Measurements from ENCODE around the gene GHR.
A peak's percentile ranks its signal among the peaks of the same experiment; 100 is the strongest.
"Not testable (repeated sequence)": the region's sequence is repeated elsewhere in the genome, so short reads cannot be mapped to it uniquely, and the experiment has no call there.

The GHR gene

DNA sequence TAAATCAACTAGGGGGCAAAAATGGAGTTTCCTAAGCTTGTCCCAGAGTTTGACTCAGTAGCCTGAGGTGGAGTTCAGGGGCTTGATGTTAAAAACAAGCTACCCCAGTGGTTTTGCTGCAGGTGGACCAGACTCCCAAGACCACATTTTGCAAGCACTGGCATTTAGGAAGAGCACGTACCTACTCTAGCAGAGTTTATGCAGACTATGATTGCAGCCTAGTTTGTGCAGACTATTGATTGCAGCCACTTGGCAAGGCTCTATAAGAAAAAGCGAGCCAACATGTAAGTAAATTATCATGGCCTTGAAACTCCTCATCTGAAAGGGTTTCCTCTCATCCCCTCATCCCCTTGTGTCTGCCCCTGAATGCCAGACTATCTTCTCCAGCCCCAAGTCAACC lies 231.4 kb downstream of the GHR start:
- DNase-seq: no peak

DNA sequence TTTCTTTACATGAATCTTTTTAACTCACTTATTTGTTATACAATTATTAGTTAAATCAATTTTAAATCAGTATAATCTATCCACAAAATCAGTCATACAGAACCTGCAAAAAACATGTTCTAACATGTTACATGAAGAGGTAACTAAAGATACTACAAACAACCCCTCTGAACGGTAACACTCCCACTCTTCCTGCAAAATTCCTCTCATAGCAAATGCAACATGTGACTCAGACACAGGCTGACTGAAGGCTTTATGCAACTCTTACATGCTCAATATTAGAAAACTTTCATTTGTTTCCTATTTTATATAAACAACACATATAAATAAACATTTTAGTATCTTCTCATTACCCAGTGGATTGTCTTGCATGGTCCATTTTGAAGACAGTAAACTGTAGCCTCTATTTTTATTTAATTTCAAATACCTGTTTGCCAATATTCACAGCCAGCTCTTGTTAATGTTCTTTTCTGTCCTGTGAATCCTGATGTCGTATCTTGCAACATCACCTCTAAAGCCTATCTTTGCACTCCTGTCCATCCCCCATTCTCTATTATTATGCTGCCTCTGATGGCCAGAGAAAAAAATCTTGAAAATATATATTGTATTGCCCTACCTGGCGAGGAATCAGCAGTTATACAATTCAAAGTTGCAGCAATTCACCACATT lies 232.9 kb downstream of the GHR start:
- DNase-seq: peak; percentile 12

DNA sequence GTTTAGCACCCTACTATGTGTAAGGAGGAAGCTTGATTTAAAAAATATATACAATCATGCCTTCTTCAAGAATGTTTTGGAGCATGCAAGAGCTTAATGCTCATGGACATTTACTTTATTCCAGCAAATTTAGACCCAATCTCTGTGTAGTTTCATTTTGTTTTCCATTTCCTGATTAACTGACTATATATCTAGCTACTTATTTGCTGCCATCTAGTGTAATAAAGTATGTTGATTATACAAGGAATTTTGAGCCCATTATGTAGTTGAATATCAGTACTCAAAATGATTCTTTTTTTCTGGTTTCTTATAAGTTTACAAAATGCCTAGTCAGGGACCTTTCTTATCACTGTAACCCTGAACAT lies 233.4 kb downstream of the GHR start:
- DNase-seq: no peak

DNA sequence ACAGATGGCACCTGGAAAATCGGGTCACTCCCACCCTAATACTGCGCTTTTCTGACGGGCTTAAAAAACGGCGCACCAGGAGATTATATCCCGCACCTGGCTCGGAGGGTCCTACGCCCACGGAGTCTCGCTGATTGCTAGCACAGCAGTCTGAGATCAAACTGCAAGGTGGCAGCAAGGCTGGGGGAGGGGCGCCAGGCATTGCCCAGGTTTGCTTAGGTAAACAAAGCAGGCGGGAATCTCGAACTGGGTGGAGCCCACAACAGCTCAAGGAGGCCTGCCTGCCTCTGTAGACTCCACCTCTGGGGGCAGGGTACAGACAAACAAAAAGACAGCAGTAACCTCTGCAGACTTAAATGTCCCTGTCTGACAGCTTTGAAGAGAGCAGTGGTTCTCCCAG lies 236.6 kb downstream of the GHR start:
- DNase-seq: not testable (repeated sequence)

DNA sequence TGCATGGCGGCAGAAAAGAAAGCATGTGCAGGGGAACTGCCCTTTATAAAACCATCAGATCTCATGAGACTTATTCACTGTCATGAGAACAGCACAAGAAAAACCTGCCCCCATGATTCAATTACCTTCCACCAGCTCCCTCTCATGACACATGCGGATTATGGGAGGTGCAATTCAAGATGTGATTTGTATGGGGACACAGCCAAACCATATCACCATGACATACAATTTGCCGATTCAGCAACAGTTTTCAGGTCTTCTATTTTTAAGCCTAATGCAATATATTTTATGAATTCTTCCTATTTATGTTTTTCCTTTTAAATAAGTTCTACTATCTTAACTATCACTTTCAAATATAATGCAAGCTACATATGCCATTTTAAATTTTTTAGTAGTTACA lies 242.6 kb downstream of the GHR start:
- DNase-seq: no peak

DNA sequence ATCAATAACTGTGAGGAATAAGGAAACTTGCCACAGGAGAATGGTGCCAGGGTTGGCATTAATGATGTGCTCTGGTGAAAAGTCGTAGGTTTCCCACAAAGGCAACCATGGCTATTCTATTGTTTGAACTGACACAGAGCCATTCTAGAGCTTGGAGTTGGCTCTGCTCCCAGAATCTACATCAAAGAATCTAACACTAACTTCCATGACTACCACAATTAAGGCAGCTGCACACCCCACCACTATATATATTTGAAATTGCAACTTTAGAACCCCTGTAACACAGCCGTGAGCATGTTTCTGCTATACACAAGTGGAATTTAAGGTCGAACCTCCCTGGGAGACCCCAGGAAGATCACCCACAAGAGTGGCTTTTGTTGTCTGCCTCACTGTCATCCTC lies 243.6 kb downstream of the GHR start:
- DNase-seq: no peak

DNA sequence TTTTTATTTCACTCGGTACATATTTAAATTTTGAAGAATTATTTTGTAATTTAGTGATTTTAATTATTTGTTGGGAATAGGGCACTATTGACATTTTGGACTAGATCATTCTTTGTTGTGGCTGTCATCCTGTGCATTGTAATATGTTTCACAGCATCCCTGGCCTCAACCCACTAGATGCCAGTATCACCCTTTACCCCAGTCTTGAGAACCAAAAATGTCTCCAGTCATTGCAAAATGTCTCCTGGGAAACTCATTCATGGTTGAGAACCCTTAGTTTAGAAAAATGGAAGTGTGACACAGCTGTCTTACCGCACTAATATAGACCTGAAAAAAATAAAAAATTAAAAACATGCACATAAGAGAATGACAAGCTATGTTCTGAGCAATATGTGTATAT lies 245.0 kb downstream of the GHR start:
- no peak for DNase-seq

DNA sequence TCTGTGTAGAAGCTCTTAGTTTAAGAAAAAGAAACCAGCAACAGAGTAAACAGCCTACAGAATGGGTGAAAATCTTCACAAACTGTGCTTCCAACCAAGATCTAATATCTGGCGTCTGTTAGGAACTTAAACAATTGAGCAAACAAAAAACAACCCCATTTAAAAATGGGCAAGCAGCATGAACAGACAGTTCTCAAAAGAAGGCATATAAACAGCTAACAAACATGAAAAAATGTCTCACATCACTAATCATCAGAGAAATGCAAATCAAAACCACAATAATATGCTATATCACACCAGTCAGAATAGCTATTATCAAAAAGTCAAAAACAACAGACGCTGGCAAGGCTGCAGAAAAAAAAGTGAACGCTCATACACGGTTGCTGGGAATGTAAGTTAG lies 249.7 kb downstream of the GHR start:
- DNase-seq: no peak

DNA sequence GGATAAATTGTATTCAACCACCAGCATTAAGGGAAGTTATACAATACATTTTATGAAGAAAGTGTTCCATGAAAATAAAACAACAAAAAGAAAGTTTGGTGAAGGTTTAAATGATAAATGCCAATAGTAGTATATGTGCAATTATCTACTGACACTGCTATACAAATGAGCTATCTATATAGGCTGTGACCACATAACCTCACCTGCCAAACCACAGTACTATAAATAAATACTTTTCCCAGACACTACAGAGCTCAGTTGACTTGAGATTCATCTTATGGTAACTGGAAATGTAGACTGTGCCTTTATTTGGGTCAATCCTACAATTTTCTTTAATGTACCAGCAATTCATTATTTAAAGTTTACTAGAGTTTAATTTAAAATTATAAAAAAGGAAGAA lies 252.4 kb downstream of the GHR start:
- no peak for DNase-seq

DNA sequence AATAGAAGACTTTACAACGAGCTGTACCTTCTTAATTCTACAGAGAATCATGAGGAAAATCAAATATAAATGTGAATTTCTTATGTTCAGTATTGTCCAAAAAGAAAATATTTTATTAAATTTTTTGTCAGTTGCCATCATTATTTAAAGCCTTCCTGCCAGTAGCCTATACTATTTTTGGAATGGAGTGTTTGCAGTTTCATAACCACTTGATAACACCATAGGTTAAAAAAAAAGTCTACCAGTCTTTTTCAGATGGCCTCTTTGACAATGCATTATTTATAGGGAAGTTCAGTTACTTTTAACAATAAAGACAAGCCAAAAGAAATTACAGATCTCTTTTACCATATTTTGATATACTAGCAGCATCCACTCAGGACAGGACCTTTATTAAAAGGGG lies 253.1 kb downstream of the GHR start:
- DNase-seq: no peak

DNA sequence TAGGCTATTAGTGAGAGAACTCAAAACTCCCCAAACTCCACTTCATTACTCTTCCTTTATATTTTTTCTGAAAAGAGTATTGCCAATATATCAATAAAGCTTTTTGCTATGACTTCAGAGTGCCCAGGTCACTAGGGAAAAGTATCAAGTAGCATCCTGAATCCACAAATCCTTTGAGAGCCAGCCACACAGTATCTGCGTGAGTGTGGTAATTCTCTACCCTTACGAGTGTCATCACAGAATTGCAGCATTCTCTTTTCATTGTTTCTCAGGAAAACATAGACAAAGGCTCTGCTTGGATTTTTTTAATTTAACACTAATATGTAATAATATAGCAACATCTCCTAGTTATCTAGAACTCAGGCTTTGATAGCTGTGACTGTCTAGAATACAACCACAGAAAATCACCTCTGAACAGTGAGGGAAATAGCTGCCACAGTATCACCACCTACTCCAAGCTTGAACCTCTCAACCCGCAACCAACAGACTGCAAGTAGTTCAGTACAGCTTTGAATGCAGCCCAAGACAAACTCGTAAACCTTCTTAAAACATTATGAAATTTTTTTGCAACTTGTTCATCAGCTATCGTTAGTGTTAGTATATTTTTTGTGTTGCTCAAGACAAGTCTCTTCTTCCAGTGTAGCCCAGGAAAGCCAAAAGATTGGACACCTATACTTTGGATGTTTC lies 254.1 kb downstream of the GHR start:
- DNase-seq: no peak

DNA sequence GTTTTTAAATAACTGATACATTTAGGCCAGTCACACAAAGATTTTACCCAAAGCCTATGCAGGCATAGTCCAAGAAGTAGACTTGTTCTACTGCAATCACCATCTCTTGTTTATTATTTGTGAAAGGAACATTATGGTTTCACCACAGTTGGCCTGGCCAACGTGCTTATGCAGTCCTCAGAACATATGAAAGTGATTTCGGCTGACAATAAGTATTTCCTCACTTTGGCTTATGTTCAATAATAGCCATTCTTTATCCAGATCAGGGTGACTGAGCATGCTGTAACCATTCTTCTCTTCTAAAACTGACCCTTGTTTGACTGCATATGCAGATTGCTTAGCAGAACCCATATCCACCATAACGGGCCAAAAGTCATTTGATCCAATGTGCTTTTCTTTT lies 256.8 kb downstream of the GHR start:
- no peak for DNase-seq

DNA sequence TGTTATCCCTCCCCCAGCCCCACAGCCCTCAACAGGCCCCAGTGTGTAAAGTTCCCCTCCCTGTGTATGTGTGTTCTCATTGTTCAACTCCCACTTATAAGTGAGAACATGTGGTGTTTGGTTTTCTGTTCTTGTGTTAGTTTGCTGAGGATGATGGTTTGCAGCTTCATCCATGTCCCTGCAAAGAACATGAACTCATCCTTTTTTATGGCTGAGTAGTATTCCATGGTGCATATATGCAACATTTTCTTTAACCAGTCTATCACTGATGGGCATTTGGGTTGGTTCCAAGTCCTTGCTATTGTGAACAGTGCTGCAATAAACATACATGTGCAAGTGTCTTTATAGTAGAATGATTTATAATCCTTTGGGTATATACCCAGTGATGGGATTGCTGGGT lies 261.8 kb downstream of the GHR start:
- not testable (repeated sequence) for DNase-seq

DNA sequence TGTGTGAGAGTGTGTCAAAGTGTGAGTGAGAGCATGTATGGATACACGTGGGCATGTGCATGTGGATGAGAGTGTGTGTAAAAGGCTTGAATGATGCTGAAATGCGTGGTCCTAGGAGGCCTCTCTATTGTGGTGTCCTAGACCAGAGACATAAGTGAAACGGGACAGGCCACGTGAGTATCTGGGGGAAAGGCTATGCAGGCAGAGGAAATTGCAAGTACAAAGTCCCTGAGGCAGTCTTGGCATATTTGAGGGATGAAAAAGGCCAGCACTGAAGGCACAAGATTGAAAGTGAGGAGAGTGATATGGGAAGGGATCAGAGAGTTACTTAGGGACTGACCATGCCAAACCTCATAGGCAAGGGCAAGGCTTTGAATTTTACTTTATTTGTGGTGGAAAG lies 266.2 kb downstream of the GHR start:
- no peak for DNase-seq

DNA sequence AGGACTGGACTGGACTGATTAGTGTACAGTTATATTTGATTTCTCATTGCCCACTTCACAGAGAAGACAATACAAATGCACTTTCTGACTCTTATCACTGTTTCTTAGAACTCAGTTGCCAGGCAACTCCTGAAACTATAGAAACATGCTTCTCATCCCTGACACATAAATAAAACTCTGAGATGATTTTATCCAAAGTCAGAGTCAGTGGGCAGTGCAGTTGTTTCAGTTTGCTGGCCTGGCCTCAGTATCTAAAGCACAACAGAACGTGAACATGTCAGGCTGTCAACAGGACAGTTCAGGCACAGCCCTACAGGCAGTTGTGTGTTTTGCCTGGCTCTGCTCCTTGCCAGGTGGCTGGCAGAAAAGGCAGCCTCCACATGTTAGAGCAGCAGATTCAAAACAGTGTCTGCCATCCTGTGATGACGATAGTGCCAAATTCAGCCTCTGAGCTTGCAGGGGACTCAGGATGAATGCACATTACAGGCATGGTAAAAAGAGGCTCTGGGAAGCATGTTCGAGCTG lies 268.2 kb downstream of the GHR start:
- DNase-seq: no peak

DNA sequence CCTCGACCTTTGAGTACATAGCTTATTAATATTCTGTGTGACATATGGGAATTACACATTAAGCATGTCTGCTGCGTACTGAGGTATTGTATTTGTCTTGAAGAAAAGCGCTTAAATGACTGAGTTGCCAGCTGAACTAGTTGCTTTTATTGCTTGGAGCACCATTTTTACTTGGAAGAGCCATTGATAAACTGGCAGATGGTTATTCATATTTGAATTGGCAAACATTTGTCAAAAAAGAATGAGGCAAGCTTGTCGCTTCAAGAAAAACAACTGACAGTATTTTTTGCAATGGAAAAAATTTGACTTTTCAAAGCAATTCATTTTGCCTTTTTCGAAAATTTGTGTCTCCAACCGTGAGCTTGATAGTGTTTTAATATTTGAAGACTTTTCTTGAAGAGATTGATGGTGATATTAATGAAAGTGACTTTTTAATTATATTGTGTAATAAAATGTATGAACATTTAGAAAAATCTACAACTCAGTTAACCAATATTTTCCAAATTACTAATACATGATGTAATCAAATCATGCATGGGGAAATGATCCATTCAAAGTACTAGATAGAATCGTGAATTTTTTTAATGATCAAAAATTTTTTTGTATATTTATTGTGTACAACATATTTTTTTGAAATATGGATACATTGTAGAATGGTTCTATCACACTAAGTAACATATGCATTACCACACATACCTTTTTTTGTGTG lies 278.3 kb downstream of the GHR start:
- DNase-seq: no peak

DNA sequence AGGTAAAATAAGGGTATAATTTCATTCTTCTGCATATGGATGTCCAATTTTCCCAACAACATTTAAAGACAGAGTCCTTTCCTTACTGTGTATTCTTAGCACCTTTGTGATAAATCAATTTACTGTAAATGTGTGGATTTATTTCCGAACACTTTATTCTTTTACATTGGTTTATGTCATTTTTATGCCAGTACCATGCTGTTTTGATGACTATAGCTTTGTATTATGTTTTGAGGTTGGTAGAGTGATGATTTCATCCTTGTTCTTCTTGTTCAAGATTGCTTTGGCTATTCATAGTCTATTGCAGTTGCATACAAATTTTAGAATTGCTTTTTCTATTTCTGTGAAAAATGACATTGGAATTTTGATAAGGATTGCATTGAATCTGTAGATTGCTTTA lies 280.0 kb downstream of the GHR start:
- DNase-seq: no peak

DNA sequence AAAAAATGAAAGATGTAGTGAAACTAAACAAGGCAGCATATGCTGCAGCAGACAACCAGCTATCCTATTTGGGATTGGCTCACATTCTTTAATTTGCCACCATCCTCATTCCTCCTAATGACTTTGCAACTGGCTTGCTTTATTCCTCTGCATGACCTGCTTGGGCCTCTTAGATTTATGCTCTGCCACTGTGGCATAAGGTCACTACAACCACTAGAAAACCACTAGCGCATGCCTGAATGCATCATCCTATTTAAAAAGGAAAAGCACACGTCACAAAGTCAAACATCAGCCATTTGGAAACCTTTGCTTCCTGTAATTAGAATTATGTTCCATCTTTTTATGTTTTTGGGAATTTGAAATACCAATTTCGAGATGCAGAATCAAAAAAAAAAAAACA lies 292.5 kb downstream of the GHR start:
- peak; percentile 35 for DNase-seq

DNA sequence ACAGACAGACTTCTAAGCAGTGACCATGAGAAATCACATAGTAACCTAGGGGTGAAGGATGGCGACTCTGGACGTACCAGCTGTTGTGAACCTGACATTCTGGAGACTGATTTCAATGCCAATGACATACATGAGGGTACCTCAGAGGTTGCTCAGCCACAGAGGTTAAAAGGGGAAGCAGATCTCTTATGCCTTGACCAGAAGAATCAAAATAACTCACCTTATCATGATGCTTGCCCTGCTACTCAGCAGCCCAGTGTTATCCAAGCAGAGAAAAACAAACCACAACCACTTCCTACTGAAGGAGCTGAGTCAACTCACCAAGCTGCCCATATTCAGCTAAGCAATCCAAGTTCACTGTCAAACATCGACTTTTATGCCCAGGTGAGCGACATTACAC lies 295.4 kb downstream of the GHR start:
- DNase-seq: peak; percentile 28

DNA sequence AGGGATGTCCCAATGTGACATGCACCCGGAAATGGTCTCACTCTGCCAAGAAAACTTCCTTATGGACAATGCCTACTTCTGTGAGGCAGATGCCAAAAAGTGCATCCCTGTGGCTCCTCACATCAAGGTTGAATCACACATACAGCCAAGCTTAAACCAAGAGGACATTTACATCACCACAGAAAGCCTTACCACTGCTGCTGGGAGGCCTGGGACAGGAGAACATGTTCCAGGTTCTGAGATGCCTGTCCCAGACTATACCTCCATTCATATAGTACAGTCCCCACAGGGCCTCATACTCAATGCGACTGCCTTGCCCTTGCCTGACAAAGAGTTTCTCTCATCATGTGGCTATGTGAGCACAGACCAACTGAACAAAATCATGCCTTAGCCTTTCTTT lies 295.8 kb downstream of the GHR start:
- no peak for DNase-seq

DNA sequence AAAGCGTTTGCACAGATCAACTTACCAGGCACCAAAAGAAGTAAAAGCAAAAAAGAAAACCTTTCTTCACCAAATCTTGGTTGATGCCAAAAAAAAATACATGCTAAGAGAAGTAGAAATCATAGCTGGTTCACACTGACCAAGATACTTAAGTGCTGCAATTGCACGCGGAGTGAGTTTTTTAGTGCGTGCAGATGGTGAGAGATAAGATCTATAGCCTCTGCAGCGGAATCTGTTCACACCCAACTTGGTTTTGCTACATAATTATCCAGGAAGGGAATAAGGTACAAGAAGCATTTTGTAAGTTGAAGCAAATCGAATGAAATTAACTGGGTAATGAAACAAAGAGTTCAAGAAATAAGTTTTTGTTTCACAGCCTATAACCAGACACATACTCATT lies 297.0 kb downstream of the GHR start:
- no peak for DNase-seq

DNA sequence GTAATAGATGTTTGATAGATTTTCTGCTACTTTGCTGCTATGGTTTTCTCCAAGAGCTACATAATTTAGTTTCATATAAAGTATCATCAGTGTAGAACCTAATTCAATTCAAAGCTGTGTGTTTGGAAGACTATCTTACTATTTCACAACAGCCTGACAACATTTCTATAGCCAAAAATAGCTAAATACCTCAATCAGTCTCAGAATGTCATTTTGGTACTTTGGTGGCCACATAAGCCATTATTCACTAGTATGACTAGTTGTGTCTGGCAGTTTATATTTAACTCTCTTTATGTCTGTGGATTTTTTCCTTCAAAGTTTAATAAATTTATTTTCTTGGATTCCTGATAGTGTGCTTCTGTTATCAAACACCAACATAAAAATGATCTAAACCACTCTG lies 298.2 kb downstream of the GHR start:
- peak; percentile 53 for DNase-seq

DNA sequence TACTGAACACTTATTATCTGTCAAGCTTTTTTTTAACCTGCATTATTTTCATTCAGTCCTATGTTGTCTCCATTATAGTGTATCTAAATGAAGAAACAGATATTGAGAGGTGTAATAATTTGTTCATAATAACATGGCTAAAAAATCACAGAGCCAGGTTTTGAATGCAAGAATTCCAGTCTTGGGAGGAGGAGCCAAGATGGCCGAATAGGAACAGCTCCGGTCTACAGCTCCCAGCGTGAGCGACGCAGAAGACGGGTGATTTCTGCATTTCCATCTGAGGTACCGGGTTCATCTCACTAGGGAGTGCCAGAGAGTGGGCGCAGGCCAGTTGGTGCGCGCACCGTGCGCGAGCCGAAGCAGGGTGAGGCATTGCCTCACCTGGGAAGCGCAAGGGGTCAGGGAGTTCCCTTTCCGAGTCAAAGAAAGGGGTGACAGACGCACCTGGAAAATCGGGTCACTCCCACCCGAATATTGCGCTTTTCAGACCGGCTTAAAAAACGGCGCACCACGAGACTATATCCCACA lies 311.4 kb downstream of the GHR start:
- not testable (repeated sequence) for DNase-seq

DNA sequence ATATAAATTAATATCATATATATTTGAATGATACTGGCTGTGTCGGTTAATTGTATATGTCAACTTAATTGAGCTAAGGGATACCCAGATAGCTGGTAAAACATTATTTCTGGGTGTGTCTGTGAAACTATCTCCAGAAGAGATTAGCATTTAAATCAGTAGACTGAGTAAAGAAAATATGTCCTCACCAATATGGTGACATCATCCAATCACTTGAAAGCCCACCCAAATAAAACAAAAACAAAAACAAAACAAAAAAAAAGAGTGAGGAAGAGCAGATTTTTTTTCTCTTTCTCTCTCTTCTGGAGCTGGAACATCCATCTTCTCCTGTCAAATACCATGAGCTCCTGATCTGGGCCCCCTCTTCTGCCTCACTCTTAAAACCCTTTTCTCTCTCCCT lies 317.7 kb downstream of the GHR start:
- DNase-seq: no peak
